PC-3 (cell line): Measurements from ENCODE around the gene FAM161A. TPM values are rescaled to one million over a fixed set of nuclear protein-coding genes. Genes with fewer than 3 reads are reported as not detected.

Experiments
- ATAC-seq: fragments of 200-7000 bp; cut with Tn5 transposase; 2 replicates; pipeline ENCODE4 v1.9.1; 2020; ENCODE audit warnings: mild to moderate bottlenecking, moderate library complexity
- BruUV-seq: library from RNA; stranded (reverse); fragments of 400-500 nt; replicated peaks from 2 replicates; lab custom pipeline; 2021; lab: Mats Ljungman, UMichigan
- CTCF ChIA-PET: fragments of 300-600 bp; sonication (Branson Sonifier 250); formaldehyde crosslinking; loops from one replicate; lab custom pipeline; 2022; ENCODE audit warnings: antibody characterized with exemption; lab: Charles Lee
- POLR2A ChIA-PET: fragments of 300-600 bp; sonication (Branson Sonifier 250); formaldehyde crosslinking; loops from one replicate; lab custom pipeline; 2022; ENCODE audit warnings: antibody characterized with exemption; ENCODE audit not compliant: unreplicated experiment; lab: Charles Lee
- DNase-seq: peaks from one replicate; pipeline ENCODE4 v3.0.0-alpha.2; 2015
- H2AFZ ChIP-seq: fragments of 300-600 bp; sonication (generic); 2 replicates; pipeline ENCODE4 v1.6.0; 2016; ENCODE audit warnings: antibody characterized with exemption, low read length
- H3F3A ChIP-seq: fragments of 300-600 bp; sonication (generic); one replicate; pipeline ENCODE4 v1.6.0; 2017; ENCODE audit warnings: antibody characterized with exemption, low read length, control low read depth, mild to moderate bottlenecking; ENCODE audit not compliant: unreplicated experiment
- H3K27ac ChIP-seq: fragments of 300-600 bp; sonication (generic); 2 replicates; pipeline ENCODE4 v1.5.1; 2016; ENCODE audit warnings: mild to moderate bottlenecking, low read length
- H3K27me3 ChIP-seq: fragments of 300-600 bp; sonication (generic); 2 replicates; pipeline ENCODE4 v1.6.1; 2016; ENCODE audit warnings: low read length, mixed read lengths
- H3K36me3 ChIP-seq: fragments of 300-600 bp; sonication (generic); 2 replicates; pipeline ENCODE4 v1.6.1; 2016; ENCODE audit warnings: low read depth, mixed run types, low read length, mixed read lengths
- H3K4me1 ChIP-seq: fragments of 300-600 bp; sonication (generic); 2 replicates; pipeline ENCODE4 v1.5.1; 2016; ENCODE audit warnings: low read length; ENCODE audit not compliant: insufficient read depth
- H3K4me2 ChIP-seq: fragments of 300-600 bp; sonication (generic); 2 replicates; pipeline ENCODE4 v1.6.0; 2016; ENCODE audit warnings: low read length
- H3K4me3 ChIP-seq: fragments of 300-600 bp; sonication (generic); 2 replicates; pipeline ENCODE4 v1.5.1; 2016; ENCODE audit warnings: mild to moderate bottlenecking, low read length, mixed read lengths
- H3K79me2 ChIP-seq: fragments of 300-600 bp; sonication (generic); 2 replicates; pipeline ENCODE4 v1.6.1; 2017; ENCODE audit warnings: low read length, mixed read lengths
- H3K9ac ChIP-seq: fragments of 300-600 bp; sonication (generic); 2 replicates; pipeline ENCODE4 v1.6.0; 2016; ENCODE audit warnings: mild to moderate bottlenecking, low read length
- H3K9me2 ChIP-seq: fragments of 300-600 bp; sonication (generic); replicated peaks from 2 replicates; pipeline ENCODE4 v1.6.1; 2016; ENCODE audit warnings: mixed run types, low read length, mixed read lengths
- H3K9me3 ChIP-seq: fragments of 300-600 bp; sonication (generic); 2 replicates; pipeline ENCODE4 v1.6.1; 2016; ENCODE audit warnings: low read length, mixed read lengths
- H4K20me1 ChIP-seq: fragments of 300-600 bp; sonication (generic); 2 replicates; pipeline ENCODE4 v1.6.1; 2016; ENCODE audit warnings: low read length, mixed read lengths
- CTCF ChIP-seq: fragments of 300-600 bp; sonication (generic); conservative IDR thresholded peaks from 2 replicates; pipeline ENCODE4 v1.5.1; 2017; ENCODE audit warnings: antibody characterized with exemption, low read depth, mild to moderate bottlenecking, low read length
- EZH2 ChIP-seq: fragments of 300-600 bp; sonication (generic); IDR thresholded peaks from one replicate; pipeline ENCODE4 v1.6.1; 2017; ENCODE audit warnings: antibody characterized with exemption, mild to moderate bottlenecking, low read length; ENCODE audit not compliant: unreplicated experiment
- EZH2phosphoT487 ChIP-seq: fragments of 300-600 bp; sonication (generic); IDR thresholded peaks from 2 replicates; pipeline ENCODE4 v1.6.1; 2018; ENCODE audit warnings: mild to moderate bottlenecking, antibody characterized with exemption, low read length, borderline replicate concordance
- intact Hi-C: fragments of 100-400 bp; cut with micrococcal nuclease; formaldehyde crosslinking; loops from 2 replicates; pipeline ENCODE4 v1.9.0; 2023
- total RNA-seq: library from RNA; depleted of rRNA; stranded (reverse); fragments of >200 nt; gene quantifications from 2 replicates; pipeline ENCODE4 v1.2.3, GENCODE V29; 2014

The FAM161A gene
- total RNA-seq, 1 experiment from 2014 or later = 3.2 TPM

GRCh38 chr2:61795408-61795807, 58.5 kb downstream of the FAM161A start:
- intact Hi-C loops = loop anchor here (5.0 kb wide), 1 partner anchor 33 kb away; no protein-coding TSS in a partner anchor
- no peaks in the 10 kb centered on the region for H3F3A ChIP-seq
- no peak overlapping the region for H3K9ac ChIP-seq
- no peak overlapping the region for H2AFZ ChIP-seq
- H3K4me1 ChIP-seq = no peaks in the 10 kb centered on the region
- H3K4me2 ChIP-seq = no peak overlapping the region
- H3K9me3 ChIP-seq = no peaks in the 10 kb centered on the region
- no peaks in the 10 kb centered on the region for H3K9me2 ChIP-seq
- H3K4me3 ChIP-seq = no peak overlapping the region
- DNase-seq (no peak), ATAC-seq (no peak)
- BruUV-seq = no TSS peak
- H4K20me1 ChIP-seq = no peaks in the 10 kb centered on the region
- ChIA-PET POLR2A (no interaction called here), CTCF (no interaction called here)
- TF ChIP-seq EZH2phosphoT487 (no peak), CTCF (no peak), EZH2 (no peak)
- no peaks in the 10 kb centered on the region for H3K36me3 ChIP-seq
- no peak overlapping the region for H3K27ac ChIP-seq
- no peaks in the 10 kb centered on the region for H3K79me2 ChIP-seq
- no peaks in the 10 kb centered on the region for H3K27me3 ChIP-seq

DNA sequence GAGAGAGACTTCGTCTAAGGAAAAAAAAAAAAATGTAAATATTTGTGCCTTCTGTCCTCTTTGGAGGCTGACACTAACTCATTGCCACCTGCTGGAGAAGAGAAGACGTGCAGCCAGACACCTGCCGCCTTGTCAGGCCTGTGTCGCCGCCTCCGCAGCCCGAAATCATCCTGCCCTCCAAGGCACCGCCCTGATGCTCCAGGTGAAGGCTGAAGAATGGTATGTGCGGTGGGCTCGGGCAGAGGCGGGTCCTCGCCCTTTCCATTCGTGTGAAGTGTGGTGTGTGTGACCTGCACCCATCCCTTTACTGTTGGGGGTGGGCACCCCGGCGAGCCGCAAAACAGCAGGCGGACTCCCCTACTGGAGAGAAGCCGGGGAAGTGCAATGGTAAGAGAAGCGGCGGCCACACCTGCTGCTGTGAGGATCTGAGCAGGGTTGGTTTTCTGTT, 60.4 kb downstream of the FAM161A start:
- CTCF ChIA-PET = no interaction called here
- H3K27ac ChIP-seq = no peak overlapping the region
- no TSS peak for BruUV-seq
- no peaks in the 10 kb centered on the region for H3K36me3 ChIP-seq
- peak overlapping the region; percentile 56 for H3K4me2 ChIP-seq
- no peaks in the 10 kb centered on the region for H3F3A ChIP-seq
- H3K9ac ChIP-seq = no peak overlapping the region
- H2AFZ ChIP-seq = peak overlapping the region; percentile 55; the same call in 1 of the 2 replicates
- peaks cover 7% of the 10 kb centered on the region for H3K4me1 ChIP-seq
- no peaks in the 10 kb centered on the region for H3K79me2 ChIP-seq
- DNase-seq = peak; percentile 84
- peak; percentile 91 for ATAC-seq
- H3K4me3 ChIP-seq = no peak overlapping the region
- TF ChIP-seq EZH2phosphoT487 (no peak), CTCF (peak; percentile 66)
- POLR2A ChIA-PET = no interaction called here
- H3K27me3 ChIP-seq = no peaks in the 10 kb centered on the region
- H3K9me2 ChIP-seq = no peaks in the 10 kb centered on the region
- no peaks in the 10 kb centered on the region for H4K20me1 ChIP-seq
- intact Hi-C loops = loop anchor here (1.0 to 5.0 kb wide), 2 partner anchors 86 to 134 kb away; no protein-coding TSS in a partner anchor
- no peaks in the 10 kb centered on the region for H3K9me3 ChIP-seq

DNA sequence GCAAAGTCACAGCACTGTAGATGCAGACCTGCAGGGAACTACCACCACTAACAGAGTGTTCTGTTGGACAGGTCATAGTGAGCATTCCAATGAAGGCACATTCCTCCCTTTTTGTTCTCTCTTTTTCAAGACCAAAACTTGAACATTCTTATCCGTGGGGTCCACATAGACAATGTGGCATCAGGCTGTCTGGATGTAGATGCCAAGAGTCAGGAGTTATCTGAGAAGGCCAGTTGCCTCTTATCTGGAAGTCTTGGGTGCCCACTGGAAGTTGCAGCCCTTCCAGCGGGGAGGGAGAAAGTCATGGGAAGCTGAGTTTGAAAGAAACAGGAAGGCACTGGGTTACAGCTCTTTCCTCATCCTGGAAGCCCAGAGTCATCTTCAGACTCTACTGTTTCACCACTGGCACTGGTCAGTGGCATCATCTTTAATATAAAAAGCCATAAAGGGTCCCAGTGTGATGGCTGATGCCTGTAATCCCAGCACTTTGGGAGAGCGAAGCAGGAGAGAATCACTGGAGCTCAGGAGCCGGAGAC, 61.4 kb downstream of the FAM161A start:
- intact Hi-C loops = loop anchor here (5.0 kb wide), 1 partner anchor 85 kb away; no protein-coding TSS in a partner anchor
- Histone ChIP-seq H3K27ac (no peak overlapping the region), H3K9me2 (no peaks in the 10 kb centered on the region), H3K4me3 (no peak overlapping the region), H3K9ac (no peak overlapping the region), H3K9me3 (no peaks in the 10 kb centered on the region), H4K20me1 (no peaks in the 10 kb centered on the region), H3K27me3 (no peaks in the 10 kb centered on the region), H3K4me1 (peaks cover 7% of the 10 kb centered on the region), H2AFZ (no peak overlapping the region), H3F3A (no peaks in the 10 kb centered on the region), H3K36me3 (no peaks in the 10 kb centered on the region), H3K79me2 (no peaks in the 10 kb centered on the region), H3K4me2 (no peak overlapping the region)
- no peak for TF ChIP-seq EZH2
- TF ChIP-seq EZH2phosphoT487 = no peak
- TF ChIP-seq CTCF = no peak
- no peak for ATAC-seq
- no peak for DNase-seq
- ChIA-PET POLR2A (interaction anchor here (0.5 kb wide), 1 partner anchor 62 kb away, joined by 4 read pairs; no protein-coding TSS in a partner anchor), CTCF (no interaction called here)
- no TSS peak for BruUV-seq
